ENCODE measurements around the gene ALDH1L1.

ALDH1L1 gene

DNA sequence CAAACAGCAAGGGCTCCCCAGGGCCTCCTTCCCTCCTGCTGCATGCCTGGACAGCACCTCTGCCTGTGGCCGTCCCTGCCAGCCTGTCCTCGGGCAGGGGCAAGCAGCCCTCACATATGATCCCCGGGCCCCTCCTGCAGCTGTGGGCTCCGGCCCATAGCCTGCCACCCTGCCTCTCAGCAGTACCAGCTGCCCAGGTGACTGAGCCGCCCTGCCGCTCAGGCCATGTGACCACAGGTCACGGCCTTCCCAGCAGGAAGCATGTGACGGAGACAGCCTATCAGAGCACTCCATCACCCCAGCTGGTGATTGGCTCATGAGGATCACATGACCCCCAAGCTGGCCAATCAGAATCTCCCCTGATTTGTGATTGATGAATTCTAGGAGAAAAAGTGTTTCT lies 23.9 kb downstream of the ALDH1L1 start:
- Histone ChIP-seq H3K27ac (no peak overlapping the region), H3K36me3 (replicated peaks) (no peaks in the 10 kb centered on the region), H3K27me3 (replicated peaks) (no peaks in the 10 kb centered on the region), H3K4me3 (ENCODE audit: low read depth, low read length) (no peak overlapping the region)
- no peak for TF ChIP-seq CTCF (IDR thresholded peaks at IDR 0.05; ENCODE audit: low read depth, low read length, missing control alignments)
- DNase-seq, result no peak
- in situ Hi-C loops (cut with HindIII; ENCODE audit: low pct_ligation_motif_present, low sequenced_read_pairs), result no loop called here

DNA sequence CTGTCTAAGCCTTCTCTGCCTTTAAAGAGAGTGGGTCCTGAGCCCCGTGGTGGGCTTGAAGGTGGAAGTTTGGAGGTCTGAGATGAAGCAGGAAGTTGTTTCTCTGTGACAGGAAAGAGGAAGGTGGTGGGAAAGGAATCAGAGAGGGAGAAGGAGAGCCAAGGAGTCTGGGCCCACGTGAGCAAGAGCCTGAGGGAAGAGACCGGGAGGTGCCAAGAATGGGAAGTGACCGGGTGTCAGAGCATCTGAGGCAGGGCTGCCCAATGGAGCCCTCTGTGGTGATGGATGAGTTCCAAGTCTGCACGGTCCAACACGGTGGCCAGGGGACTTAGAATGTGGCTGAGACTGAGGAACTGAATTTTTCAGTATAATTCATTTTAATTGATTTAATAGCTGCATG lies 24.6 kb downstream of the ALDH1L1 start:
- Histone ChIP-seq H3K27me3 (replicated peaks) (no peaks in the 10 kb centered on the region), H3K36me3 (replicated peaks) (no peaks in the 10 kb centered on the region), H3K4me3 (ENCODE audit: low read depth, low read length) (no peak overlapping the region), H3K27ac (no peak overlapping the region)
- in situ Hi-C loops (cut with HindIII; ENCODE audit: low pct_ligation_motif_present, low sequenced_read_pairs), result no loop called here
- no peak for DNase-seq
- TF ChIP-seq CTCF (IDR thresholded peaks at IDR 0.05; ENCODE audit: low read depth, low read length, missing control alignments), result no peak

- TF ChIP-seq CTCF (IDR thresholded peaks at IDR 0.05; ENCODE audit: low read depth, low read length, missing control alignments), result no peak
- H3K27me3 ChIP-seq (replicated peaks), result no peaks in the 10 kb centered on the region
- no peak overlapping the region for H3K4me3 ChIP-seq (ENCODE audit: low read depth, low read length)
- H3K36me3 ChIP-seq (replicated peaks), result no peaks in the 10 kb centered on the region
- in situ Hi-C loops (cut with HindIII; ENCODE audit: low pct_ligation_motif_present, low sequenced_read_pairs), result no loop called here
- no peak overlapping the region for H3K27ac ChIP-seq
- no peak for DNase-seq
Measured at GRCh38 chr3:126155280-126155640, 25.1 kb downstream of the ALDH1L1 start.

DNA sequence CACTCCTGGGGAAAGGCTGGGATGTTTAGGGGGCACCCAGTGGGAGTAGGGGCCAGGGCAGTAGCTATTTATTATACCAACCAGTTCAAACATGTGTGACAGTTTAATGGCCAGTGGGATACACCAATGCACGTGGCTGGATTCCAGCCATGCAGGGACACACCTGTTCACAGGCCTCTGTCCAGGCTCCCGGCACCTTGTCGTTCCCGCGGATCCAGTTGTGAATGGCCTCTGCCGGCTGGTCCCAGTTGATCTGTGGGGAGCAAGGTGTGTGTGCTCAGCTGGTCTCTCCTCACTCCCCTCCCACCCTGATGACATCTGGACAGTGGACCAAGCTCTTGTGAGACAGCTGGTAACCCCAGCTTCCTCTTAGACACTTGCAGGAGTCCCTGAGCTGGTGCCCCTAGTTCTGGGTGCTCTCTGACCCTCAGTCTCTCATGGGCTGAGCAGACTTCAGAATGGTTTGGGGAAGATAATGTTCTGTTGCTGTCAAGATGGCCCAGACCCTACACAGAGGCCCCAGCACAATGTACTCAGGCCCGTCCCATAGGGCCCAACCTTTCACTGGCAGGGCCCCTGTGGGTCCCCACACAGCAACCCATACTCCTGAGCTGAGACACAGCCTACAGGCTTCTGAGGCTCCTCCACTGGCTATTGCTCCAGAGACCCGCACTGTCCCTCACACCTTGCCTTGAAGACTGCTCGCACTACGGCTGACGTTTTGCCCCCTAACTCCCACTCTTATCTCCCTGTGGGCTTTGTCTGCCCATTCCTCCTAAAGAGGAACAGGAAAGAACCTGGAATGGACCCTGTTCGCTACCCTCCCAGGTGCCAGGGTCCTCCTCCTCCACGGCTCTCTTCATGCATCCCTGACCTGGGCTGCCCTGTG lies 25.8 kb downstream of the ALDH1L1 start:
- DNase-seq, result no peak
- in situ Hi-C loops (cut with HindIII; ENCODE audit: low pct_ligation_motif_present, low sequenced_read_pairs), result no loop called here
- H3K27me3 ChIP-seq (replicated peaks), result no peaks in the 10 kb centered on the region
- no peaks in the 10 kb centered on the region for H3K36me3 ChIP-seq (replicated peaks)
- no peak overlapping the region for H3K27ac ChIP-seq
- TF ChIP-seq CTCF (IDR thresholded peaks at IDR 0.05; ENCODE audit: low read depth, low read length, missing control alignments), result no peak
- H3K4me3 ChIP-seq (ENCODE audit: low read depth, low read length), result no peak overlapping the region

- Histone ChIP-seq H3K36me3 (replicated peaks) (no peaks in the 10 kb centered on the region), H3K27me3 (replicated peaks) (no peaks in the 10 kb centered on the region), H3K4me3 (ENCODE audit: low read depth, low read length) (no peak overlapping the region), H3K27ac (no peak overlapping the region)
- no peak for DNase-seq
- no peak for TF ChIP-seq CTCF (IDR thresholded peaks at IDR 0.05; ENCODE audit: low read depth, low read length, missing control alignments)
- in situ Hi-C loops (cut with HindIII; ENCODE audit: low pct_ligation_motif_present, low sequenced_read_pairs), result no loop called here
Measured at GRCh38 chr3:126153695-126154360, 26.6 kb downstream of the ALDH1L1 start.

Data from brain microvascular endothelial cell (primary cell).